GM18861 (cell line): ENCODE data around the gene KRTAP5-8.
"Not testable (repeated sequence)": the region's sequence is repeated elsewhere in the genome, so short reads cannot be mapped to it uniquely, and the experiment has no call there.

ENCODE experiments used
- ATAC-seq: cut with Tn5 transposase; IDR thresholded peaks from one replicate; pipeline ENCODE4 v1.9.1; 2021; ENCODE audit not compliant: unreplicated experiment

The KRTAP5-8 gene

DNA sequence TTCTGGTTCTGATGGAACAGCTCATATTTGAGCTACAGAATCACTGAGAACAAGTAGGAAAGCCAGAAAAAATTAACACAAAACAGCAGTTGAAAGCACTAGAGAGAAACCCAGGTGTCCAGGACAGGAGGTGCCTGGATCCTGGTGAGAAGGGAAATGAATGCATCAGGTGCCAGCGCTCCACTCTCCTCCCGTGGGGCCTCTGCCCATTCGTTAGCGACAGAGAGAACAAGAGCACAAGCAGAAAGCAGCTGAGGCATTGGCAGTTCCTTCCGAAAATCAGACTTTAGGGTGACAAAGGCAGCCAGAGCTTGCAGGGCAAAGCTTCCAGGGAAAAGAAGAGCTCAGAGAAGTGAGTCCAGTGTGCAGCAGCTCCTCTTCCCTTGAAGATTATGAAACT is 30.7 kb upstream of the KRTAP5-8 start:
- ATAC-seq: no peak

DNA sequence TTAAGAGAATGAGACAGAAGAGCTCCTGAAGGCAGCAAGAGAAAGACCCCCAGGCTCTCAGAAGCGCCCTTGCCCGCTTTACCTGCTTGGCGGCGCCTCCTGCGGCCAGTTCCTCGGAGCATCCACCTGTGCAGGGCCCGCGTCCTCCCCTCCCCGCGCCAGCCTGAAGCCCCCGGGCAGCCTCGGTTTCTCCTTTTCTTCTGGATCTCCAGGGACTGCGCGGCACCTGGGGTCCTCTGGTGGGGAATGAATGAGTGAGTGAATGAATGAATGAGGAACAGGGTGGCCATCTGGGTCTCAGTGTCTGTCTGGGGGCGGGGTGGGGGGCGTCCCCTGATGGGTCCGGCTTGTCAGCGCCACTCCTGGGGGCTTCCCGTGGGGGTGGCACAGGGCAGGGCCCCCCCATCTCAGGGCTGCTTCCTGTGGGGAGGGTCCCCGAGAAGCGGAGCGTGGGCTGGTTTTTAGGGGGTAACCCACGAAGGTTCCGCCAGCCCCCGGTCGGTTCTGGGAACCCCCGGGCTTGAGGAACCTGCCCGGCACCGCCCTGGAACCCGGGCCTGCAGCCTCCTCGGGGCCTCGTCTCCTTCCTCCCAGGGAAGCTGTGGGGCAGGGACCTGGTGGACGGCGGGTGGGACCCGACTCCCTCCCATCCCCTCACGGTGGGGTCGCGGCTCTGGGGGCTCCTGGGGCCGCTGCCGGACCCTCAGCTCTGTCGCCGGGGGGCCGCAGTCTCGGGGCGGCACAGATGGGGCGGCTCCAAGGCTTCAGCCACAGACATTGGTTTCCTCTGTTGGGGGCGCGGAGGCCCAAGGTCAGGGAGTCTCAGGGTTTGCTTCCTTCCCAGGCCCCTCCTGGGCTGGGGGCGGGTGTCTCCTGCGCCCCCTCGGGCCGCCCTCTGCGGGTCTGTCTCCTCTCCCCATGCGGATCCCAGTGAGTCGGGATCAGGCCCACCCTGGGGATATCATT is 19.0 kb upstream of the KRTAP5-8 start:
- ATAC-seq: no peak

DNA sequence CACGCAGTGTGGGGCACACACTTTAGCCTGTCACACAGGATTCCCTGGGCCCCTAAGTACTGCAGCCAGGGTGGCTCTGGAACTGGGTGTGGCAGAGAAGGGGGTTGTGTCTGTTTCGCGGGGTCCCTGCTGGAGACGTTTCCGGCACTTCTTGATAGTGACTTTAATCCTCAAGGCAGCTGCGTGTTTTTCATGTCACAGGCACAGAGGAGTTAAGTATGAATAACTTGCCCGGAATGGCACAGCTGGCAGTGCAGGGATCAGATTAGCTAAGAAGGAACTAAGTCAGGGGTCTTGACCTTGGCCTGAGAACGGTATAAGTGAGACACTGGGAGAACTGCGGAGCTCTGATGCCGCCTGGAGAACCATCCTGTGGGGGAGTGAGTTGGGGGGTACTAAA is 18.3 kb upstream of the KRTAP5-8 start:
- ATAC-seq: no peak

DNA sequence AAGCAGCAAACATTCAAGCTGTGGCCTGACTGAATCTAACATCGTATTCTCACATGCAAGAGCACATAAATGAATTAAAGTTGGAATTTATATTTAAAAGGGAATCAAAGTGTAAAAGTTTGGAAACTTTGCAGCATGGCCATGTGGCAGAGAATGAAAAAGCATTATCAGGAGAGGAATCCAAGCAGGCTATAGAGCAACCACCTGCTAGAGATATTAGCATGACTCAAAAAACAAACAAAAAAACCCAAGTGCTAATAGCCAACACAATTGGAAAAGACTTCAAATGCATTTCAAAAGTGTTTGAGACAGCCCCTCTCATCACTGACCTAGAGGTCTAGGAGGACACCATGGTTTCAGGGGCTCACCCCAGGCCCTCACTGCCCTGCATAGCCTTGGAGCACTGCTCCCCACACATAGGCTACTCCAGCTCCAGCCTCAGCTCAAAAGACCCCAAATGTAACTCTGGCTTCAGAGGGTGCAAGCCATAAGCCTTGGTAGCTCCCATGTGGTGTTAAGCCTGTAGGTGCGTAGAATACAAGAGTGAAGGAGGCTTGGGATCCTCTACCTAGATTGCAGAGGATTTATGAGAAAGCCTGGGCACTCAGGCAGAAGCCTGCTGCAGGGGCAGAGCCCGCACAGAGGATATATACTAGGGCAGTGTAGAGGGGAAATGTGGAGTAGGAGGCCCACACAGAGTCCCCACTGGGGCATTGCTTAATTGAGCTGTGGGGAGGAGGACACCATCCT is 12.5 kb upstream of the KRTAP5-8 start:
- no peak for ATAC-seq

DNA sequence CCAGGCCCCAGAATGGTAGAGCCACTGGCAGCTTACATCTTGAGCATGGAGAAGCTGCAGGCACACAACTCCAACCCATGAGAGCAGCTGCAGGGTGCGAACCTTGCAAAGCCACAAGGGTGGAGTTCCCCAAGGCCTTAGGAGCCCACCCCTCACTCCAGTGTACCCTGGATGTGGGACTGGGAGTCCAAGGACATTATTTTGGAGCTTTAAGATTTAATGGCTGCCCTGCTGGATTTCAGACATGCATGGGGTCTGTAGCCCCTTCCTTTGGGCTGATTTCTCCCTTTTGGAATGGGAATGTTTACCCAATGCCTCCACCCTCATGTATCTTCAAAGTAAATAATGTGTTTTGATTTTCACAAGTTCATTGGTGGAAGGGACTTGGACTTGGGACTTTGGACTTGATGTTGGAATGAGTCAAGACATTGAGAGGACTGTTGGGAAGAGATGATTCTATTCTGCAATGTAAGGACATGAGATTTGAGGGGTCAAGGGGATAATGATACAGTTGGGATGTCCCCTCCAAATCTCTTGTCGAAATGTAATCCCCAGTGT is 11.8 kb upstream of the KRTAP5-8 start:
- ATAC-seq: no peak

DNA sequence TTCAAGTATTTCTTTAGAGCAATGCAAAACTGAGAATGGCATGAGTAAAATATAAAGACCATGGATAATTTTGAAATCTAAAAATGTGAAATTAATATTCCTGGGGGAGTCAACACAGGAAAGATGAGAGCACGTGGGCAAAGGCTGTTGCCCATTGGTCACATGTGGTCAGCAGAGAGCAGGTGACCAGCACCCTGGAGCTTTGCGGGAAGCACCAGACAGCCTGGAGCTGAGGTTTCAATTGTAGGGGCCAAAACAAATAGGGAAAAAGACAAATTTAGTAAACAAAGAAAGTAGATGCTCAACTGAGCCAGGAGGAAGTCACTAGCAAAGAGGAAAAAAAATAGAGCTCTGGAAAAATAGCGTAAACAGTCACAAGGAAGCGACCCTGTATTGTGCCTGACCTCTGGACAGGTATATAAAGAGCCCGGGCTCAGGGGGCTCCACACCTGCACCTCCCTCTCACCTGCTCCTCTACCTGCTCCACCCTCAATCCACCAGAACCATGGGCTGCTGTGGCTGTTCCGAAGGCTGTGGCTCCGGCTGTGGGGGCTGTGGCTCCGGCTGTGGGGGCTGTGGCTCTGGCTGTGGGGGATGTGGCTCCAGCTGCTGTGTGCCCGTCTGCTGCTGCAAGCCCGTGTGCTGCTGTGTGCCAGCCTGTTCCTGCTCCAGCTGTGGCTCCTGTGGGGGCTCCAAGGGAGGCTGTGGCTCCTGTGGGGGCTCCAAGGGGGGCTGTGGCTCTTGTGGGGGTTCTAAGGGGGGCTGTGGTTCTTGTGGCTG is 10.8 kb upstream of the KRTAP5-8 start, which contains the start of gene KRTAP5-7:
KRTAP5-7 (plus strand) TSS at position 472 of the 780 bp plus-strand sequence; CDS start at position 506, 34 bp downstream.
- not testable (repeated sequence) for ATAC-seq

DNA sequence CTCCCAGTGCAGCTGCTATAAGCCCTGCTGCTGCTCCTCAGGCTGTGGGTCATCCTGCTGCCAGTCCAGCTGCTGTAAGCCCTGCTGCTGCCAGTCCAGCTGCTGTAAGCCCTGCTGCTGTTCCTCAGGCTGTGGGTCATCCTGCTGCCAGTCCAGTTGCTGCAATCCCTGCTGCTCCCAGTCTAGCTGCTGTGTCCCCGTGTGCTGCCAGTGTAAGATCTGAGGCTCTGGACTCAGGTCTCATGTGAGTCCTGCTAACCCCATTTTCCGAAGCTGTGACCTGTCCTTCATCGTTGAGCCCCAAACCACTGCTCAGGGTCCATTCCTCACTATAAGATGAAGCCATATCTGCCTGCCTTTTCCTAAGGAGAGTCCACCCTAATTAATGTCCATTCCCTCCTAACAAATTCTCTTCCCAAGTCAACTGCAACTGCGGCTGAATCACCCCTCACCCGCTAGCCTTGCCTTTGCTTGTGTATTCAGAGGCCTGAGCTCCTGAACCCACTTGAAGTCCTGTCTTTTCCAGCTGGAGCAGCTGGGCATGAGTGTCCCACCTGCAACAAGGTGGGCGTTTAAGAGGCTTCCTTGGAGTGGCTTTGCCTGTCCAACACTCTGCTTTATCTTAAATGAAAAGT is 10.1 kb upstream of the KRTAP5-8 start:
- ATAC-seq: no peak

DNA sequence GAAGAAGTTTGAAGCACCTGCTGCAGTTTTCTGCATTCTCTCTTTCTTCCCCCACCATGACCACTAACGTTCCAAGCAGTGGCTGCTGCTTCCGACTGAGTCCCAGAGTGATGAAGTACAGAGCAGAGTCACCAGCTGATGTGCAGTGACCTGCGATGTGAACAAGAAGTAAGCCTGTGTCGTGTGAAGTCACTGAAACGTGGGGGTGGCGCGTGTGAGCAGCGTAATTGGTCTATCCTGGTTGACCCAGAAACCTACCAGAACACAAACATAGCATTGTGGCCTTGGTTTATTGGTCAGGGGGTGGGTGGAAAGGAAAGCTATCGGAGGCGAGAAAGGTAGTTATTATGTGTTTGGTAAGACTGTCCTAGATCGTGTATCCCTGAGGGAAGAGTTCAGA is 7.2 kb upstream of the KRTAP5-8 start:
- no peak for ATAC-seq

DNA sequence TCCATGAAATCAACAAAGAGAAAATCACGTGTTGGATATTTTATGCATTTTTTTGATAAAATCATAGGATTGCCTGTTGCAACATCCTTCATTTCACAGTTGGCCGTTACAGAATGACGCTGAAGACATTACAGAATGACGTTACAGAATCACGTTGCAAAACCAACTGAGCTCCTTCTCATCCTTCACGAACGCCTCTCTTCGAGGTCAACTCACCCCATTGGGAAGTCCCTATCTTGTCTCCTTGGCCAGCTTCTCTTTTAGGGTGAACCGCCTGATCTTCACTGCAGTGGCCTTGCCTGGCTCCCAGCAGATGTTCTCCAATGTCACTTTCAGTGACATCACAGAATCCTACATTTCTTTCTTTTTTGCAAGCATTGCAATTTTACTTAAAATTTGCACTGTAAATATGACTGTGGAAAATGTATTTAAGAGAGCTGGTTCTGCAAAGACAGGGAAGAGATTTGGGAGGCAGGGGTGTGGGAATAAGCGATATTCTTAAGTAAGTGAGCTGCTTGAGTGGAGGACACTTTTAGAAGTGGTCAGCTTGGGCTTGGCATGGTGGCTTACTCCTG is 5.7 kb upstream of the KRTAP5-8 start:
- no peak for ATAC-seq

DNA sequence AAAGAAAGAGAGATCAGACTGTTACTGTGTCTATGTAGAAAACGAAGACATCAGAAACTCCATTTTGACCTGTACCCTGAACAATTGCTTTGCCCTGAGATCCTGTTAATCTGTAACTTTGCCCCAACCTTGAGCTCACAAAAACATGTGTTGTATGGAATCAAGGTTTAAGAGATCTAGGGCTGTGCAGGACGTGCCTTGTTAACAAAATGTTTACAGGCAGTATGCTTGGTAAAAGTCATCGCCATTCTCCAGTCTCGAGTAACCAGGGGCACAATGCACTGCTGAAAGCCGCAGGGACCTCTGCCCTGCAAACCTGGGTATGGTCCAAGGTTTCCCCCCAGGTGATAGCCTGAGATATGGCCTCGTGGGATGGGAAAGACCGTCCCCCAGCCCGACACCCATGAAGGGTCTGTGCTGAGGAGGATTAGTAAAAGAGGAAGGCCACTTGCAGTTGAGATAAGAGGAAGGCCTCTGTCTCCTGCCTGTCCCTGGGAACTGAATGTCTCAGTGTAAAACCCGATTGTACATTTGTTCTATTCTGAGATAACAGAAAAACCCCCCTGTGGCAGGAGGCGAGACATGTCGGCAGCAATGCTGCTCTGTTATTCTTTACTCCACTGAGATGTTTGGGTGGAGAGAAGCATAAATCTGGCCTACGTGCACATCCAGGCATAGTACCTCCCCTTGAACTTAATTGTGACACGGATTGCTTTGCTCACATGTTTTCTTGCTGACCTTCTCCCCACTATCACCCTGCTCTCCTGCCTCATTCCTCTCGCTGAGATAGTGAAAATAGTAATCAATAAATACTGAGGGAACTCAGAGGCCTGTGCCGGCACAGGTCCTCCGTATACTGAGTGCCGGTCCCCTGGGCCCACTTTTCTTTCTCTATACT is 2.9 kb upstream of the KRTAP5-8 start:
- not testable (repeated sequence) for ATAC-seq

DNA sequence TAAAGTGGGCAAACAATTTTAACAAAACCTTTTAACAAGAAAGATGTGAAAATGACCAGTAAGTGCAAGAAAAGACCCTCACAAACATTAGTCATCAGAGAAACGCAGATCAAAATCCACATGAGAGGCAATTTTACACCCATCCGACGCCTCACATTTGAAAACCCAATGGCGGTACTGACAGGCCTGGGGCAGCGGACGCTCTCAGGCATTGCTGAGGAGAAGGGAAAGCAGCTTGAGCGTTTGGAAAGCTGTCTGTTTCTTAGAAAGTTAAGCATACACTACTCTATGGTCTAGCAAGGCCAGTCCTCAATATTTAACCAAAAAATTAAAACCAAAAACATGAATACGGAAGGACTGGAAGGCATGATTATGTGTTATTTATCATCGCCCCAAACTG is 2.0 kb upstream of the KRTAP5-8 start:
- no peak for ATAC-seq

DNA sequence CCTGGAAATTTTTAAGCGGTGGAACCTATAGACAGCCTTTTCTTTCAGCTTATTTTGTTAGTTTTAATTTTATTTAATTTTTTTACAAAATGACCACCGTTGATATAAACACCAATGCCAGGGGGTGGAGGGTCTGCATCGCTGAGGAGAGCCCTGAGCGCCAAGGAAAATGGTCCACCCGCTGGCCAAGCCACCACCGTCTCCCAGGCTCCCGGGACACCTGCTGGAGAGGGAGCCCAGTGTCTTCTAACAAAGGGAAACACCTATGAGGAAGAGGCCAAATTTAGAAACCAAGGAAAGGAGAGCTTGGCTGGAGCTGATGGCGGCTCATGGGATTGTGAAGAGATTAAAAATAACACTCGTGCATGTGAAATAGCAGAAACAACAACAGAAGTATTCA is 288 bp upstream of the KRTAP5-8 start:
- ATAC-seq: no peak

DNA sequence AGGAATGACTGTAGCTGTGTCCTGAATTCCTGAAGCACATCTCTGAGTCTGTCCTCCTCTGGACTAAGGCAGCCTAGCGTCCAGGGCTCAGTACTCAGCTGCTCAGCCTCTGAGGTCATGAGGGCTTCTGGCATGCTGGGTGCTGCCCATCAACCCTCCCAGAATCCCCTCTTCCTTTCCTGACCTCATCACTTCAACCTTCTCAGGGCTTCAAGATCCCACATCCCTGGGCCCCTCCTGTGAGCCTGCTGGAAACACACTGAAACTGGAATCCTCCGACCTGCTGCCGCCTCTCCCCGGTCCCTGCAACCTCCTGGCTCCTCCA is 803 bp downstream of the KRTAP5-8 start:
- ATAC-seq: no peak

DNA sequence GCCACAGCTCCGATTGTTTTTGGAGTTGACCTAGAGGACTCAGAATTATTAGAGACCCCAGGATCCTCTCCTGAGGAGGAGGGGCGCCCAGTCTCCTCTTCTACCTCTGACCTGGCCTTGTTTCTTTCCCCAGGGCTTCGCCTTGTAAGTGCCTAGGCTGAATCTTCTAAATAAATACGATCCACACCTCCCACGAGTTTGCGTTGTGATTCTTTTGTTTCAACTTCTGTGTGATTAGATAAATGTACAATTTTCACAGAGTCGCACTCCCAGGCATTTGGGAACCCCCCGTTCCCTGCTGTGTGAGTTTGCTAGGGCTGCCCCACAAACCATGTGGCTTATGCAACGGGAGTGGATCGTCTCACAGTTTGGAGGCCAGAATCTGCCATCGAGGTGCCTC is 1.2 kb downstream of the KRTAP5-8 start:
- ATAC-seq: no peak

DNA sequence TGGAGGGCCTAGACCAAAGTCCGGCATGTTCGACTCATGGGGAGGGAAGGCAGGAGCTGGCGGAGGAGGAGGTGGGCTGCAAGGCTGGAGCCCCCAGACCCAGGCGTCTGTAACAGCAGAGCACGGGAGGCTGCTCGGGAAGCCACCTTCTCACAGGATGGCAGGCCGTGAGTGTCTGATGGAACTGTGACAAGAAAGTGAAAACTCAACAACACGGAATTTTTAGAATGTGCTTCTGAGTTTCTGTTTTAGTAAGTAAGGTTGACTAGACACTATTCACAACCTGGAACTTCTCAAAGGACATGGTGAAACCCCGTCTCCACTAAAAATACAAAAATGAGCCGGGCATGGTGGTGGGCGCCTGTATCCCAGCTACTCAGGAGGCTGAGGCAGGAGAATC is 2.1 kb downstream of the KRTAP5-8 start:
- not testable (repeated sequence) for ATAC-seq

DNA sequence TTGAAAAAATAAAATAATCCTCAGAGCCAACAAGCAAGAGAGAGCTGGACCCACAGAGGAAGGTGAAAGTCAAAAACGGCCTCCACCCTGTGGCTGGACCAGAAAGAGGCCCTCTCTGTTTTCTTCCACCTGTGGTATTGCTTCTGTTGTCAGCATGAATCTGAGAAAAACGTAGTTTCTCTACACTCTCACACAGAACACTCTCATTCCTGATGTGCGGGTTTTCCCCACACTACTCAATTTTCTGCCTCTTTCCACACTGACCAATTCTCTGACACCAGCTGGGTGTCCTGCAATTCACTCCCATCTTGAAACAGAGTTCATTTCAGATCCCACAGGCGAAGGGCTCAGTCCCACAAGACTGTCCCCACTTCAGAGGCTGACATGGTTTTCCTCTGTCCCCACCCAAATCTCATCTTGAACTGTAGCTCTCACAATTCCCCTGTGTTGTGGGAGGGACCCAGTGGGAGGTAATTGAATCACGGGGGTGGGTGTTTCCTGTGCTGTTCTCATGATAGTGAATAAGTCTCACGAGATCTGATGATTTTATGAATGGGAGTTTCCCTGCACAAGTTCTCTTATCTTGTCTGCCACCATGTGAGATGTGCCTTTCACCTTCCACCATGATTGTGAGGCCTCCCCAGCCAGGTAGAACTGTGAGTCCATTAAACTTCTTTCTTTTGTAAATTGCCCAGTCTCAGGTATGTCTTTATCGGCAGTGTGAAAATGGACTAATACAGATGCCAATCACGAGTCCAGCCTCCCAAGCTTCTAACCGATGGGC is 2.9 kb downstream of the KRTAP5-8 start:
- ATAC-seq: not testable (repeated sequence)

DNA sequence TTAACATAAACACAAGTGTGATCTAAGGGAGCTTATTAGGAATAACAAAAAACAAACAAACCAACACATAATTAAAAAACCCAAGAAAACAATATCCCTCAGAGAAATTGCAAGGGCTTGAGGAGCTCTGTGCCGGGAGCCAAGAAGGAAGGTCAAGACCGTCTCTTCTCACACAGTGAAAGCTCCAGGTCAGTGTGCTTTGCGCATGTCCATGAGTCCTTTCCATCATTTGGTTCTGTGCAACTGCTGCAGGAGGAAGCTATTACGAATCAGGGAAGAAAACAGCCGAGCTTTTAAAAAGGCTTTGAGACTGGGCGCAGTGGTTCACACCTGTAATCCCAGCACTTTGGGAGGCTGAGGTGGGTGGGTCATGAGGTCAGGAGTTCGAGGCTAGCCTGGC is 4.6 kb downstream of the KRTAP5-8 start:
- no peak for ATAC-seq
